ENCODE results near the gene HERC3.
"Not testable (repeated sequence)": the region's sequence is repeated elsewhere in the genome, so short reads cannot be mapped to it uniquely, and the experiment has no call there.

Gene HERC3

DNA sequence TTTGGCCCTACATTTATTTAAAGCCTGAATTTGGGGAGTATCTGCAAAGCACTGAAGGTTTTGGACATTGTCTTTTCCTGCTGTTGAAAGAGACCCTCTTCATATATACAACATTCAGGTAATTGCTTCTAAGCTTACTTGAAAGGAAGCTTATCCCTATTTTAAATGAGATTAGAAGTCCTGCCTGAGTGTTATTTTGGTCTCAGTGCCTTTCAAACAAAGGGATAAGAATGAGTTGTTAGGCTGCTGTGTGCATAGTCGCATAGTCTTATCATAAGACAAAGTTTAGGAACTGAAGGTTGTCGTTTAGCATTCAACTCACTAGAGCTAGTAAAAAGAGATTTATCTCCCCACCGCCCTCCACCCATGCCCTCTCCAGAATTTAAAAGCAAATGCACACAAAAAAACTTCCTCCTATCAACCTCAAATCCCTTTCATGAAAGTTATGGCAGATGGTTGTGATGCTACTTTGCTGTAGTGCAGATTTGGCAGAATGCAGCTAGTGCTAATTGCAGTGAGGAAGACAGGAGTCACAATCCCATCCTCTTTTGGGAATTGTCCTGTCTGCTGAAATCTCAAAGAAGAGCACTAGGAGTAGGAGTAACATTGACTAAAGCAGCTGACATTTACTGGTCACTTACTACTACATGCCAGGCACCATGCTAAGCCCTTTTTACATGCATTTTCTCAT lies 5.8 kb downstream of the HERC3 start:
- Mint-ChIP-seq H3K36me3 (peaks cover 0 to 13% of the 10 kb centered on the region in 2 donors), H3K27me3 (no peaks in the 10 kb centered on the region), H3K27ac (no peak overlapping the region), H3K9me3 (no peaks in the 10 kb centered on the region), H3K4me3 (no peak overlapping the region), H3K4me1 (peaks cover 29 to 52% of the 10 kb centered on the region in 2 donors)
- no peak for DNase-seq
- no peak for ATAC-seq (replicated peaks)

DNA sequence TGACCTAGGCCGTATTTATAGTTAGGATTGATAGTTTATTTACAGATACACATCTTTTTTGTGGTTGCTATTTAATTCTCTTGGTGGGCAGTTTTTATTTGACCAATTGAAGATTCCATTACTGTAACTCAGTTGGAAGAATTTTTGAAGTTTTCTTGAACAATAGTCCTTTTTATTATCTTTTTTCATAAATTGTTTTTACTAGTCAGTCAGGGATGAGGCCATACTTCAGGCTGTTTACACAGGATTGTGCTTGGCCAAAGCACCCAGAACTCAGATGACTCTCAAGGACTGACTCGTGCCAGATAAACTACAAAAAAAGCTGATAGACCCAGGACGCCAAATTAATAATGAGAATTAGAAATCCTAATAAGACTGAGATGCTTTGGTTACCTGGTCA lies 7.0 kb downstream of the HERC3 start:
- Mint-ChIP-seq H3K9me3 (no peaks in the 10 kb centered on the region), H3K27ac (no peak overlapping the region), H3K4me3 (no peak overlapping the region), H3K27me3 (no peaks in the 10 kb centered on the region), H3K4me1 (peaks cover 27 to 48% of the 10 kb centered on the region in 2 donors), H3K36me3 (peaks cover 1 to 16% of the 10 kb centered on the region in 2 donors)
- DNase-seq: no peak
- ATAC-seq (replicated peaks): no peak

- no peak for ATAC-seq (replicated peaks)
- Mint-ChIP-seq H3K27me3 (no peaks in the 10 kb centered on the region), H3K9me3 (no peaks in the 10 kb centered on the region), H3K27ac (peak overlapping the region; percentile 49), H3K4me3 (peak overlapping the region; percentile 26 to 47), H3K36me3 (peaks cover 5 to 20% of the 10 kb centered on the region in 2 donors), H3K4me1 (peaks cover 27 to 48% of the 10 kb centered on the region in 2 donors)
- DNase-seq: no peak
These were observed 7.4 kb downstream of the HERC3 start for GRCh38 chr4:88599714-88600113.

- H3K4me1 Mint-ChIP-seq: peaks cover 31 to 51% of the 10 kb centered on the region in 2 donors
- H3K9me3 Mint-ChIP-seq: no peaks in the 10 kb centered on the region
- H3K27me3 Mint-ChIP-seq: no peaks in the 10 kb centered on the region
- ATAC-seq (replicated peaks): no peak
- no peak for DNase-seq
- peak overlapping the region; percentile 14 for H3K27ac Mint-ChIP-seq
- H3K36me3 Mint-ChIP-seq: peaks cover 6 to 24% of the 10 kb centered on the region in 2 donors
- H3K4me3 Mint-ChIP-seq: no peak overlapping the region
These were observed 8.0 kb downstream of the HERC3 start for GRCh38 chr4:88600176-88600838.

GRCh38 chr4:88604978-88605678 lies 12.8 kb downstream of the HERC3 start:
- Mint-ChIP-seq H3K4me1 (peaks cover 23 to 31% of the 10 kb centered on the region in 2 donors), H3K27me3 (no peaks in the 10 kb centered on the region), H3K36me3 (peaks cover 35 to 43% of the 10 kb centered on the region in 2 donors), H3K4me3 (no peak overlapping the region), H3K27ac (no peak overlapping the region), H3K9me3 (peaks cover 5 to 11% of the 10 kb centered on the region in 2 donors)
- no peak for ATAC-seq (replicated peaks)
- DNase-seq: no peak

GRCh38 chr4:88605736-88606135 lies 13.5 kb downstream of the HERC3 start:
- H3K4me3 Mint-ChIP-seq: no peak overlapping the region
- no peak overlapping the region for H3K27ac Mint-ChIP-seq
- ATAC-seq (replicated peaks) (peak in 1 of 2 donors; percentile 39), DNase-seq (no peak)
- H3K36me3 Mint-ChIP-seq: peaks cover 38 to 49% of the 10 kb centered on the region in 2 donors
- peaks cover 5 to 11% of the 10 kb centered on the region in 2 donors for H3K9me3 Mint-ChIP-seq
- H3K4me1 Mint-ChIP-seq: peaks cover 24 to 37% of the 10 kb centered on the region in 2 donors
- no peaks in the 10 kb centered on the region for H3K27me3 Mint-ChIP-seq

GRCh38 chr4:88606832-88607231 lies 14.6 kb downstream of the HERC3 start:
- Mint-ChIP-seq H3K27ac (no peak overlapping the region), H3K27me3 (no peaks in the 10 kb centered on the region), H3K4me1 (peaks cover 35 to 48% of the 10 kb centered on the region in 2 donors), H3K9me3 (peaks cover 5 to 11% of the 10 kb centered on the region in 2 donors), H3K4me3 (no peak overlapping the region), H3K36me3 (peaks cover 44 to 58% of the 10 kb centered on the region in 2 donors)
- no peak for ATAC-seq (replicated peaks)
- no peak for DNase-seq

DNA sequence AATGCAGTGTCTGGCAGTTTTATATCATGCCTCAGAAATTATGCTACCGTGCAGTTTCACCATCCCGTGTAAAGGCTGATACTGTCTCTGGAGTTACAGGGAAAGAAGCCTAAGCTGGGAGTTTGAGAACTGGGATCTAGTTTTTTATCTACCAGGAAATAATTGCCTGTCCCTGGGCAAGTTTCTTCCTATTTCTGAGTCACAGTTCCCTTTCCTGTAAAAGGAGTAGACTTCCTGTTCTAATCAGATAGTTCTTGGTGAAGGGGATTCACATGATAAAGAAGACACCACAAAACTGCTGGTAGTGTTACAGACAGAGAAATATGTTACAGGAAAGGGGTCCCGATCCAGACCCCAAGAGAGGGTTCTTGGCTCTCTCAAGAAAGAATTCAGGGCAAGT lies 17.1 kb downstream of the HERC3 start:
- H3K27me3 Mint-ChIP-seq: no peaks in the 10 kb centered on the region
- no peak overlapping the region for H3K4me3 Mint-ChIP-seq
- H3K36me3 Mint-ChIP-seq: peaks cover 42 to 54% of the 10 kb centered on the region in 2 donors
- H3K9me3 Mint-ChIP-seq: peaks cover 5 to 11% of the 10 kb centered on the region in 2 donors
- no peak overlapping the region for H3K27ac Mint-ChIP-seq
- DNase-seq (no peak), ATAC-seq (replicated peaks) (no peak)
- H3K4me1 Mint-ChIP-seq: peaks cover 48 to 64% of the 10 kb centered on the region in 2 donors

DNA sequence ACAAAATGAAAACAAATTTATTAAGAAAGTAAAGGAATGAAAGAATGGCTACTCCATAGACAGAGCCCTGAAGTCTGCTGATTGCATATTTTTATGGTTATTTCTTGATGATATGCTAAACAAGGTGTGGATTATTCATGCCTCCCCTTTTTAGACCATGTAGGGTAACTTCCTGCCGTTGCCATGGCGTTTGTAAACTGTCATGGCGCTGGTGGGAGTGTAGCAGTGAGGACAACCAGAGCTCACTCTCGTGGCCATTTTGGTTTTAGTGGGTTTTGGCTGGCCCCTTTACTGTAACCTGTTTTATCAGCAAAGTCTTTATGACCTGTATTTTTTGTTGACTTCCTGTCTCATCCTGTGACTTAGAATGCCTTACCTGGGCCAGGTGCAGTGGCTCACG lies 17.5 kb downstream of the HERC3 start:
- Mint-ChIP-seq H3K36me3 (peaks cover 38 to 50% of the 10 kb centered on the region in 2 donors), H3K9me3 (peaks cover 5 to 11% of the 10 kb centered on the region in 2 donors), H3K4me1 (peaks cover 47 to 62% of the 10 kb centered on the region in 2 donors)
- not testable (repeated sequence) for H3K4me3 Mint-ChIP-seq; DNase-seq; H3K27ac Mint-ChIP-seq; ATAC-seq (replicated peaks); H3K27me3 Mint-ChIP-seq

DNA sequence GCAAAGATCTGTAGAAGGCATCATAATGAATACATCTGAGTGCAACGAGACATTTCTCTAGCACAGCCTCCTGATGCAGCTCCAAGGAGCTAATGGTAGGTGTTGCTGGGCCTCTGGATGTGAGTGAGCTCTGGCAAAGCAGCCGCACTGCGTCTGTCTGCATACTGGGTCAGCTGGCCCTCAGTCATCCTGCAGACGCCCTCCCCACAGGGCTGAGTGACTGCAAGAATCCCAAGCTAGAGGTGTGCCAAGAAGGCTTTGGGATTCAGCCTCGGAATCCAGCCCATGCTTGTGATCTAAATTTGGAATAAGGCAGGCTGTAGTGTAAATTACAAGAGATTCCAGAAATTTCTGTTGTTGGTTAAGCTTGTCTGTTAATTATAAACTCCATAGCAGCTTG lies 18.5 kb downstream of the HERC3 start:
- Mint-ChIP-seq H3K4me1 (peaks cover 44 to 56% of the 10 kb centered on the region in 2 donors), H3K27ac (peak overlapping the region; percentile 2), H3K36me3 (peaks cover 36 to 45% of the 10 kb centered on the region in 2 donors), H3K9me3 (peaks cover 3 to 9% of the 10 kb centered on the region in 2 donors), H3K4me3 (no peak overlapping the region), H3K27me3 (no peaks in the 10 kb centered on the region)
- no peak for DNase-seq
- ATAC-seq (replicated peaks): no peak

DNA sequence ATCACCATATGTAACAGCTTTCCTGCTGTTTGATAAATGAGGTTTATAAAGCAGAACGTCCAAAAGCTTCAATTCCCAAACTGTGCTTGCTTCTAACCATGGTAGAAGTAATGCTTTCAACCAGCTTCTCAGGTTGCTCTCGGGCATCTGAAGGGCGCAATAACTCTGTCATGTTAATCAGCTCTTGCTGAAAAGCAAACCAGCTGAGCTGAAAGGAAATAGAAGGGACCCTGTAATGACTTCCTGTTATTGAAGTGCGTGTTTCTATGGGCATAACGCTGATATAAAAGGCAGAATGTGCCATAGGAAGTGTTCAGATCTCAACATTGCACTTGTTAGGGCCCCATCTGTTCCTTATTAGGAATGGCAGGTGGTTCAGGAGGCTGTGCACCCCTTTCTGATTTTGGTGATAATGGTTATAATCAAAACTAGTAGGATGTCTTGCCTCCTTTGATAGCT lies 21.2 kb downstream of the HERC3 start:
- peaks cover 57 to 62% of the 10 kb centered on the region in 2 donors for H3K4me1 Mint-ChIP-seq
- H3K27ac Mint-ChIP-seq: peak overlapping the region; percentile 90
- peak overlapping the region; percentile 52 to 73 for H3K4me3 Mint-ChIP-seq
- no peaks in the 10 kb centered on the region for H3K9me3 Mint-ChIP-seq
- no peaks in the 10 kb centered on the region for H3K27me3 Mint-ChIP-seq
- peak; percentile 74 to 75 for ATAC-seq (replicated peaks)
- no peak for DNase-seq
- H3K36me3 Mint-ChIP-seq: peaks cover 23% of the 10 kb centered on the region in 2 donors

GRCh38 chr4:88614058-88614457 lies 21.8 kb downstream of the HERC3 start:
- ATAC-seq (replicated peaks) (no peak), DNase-seq (no peak)
- Mint-ChIP-seq H3K4me3 (no peak overlapping the region), H3K4me1 (peaks cover 59 to 63% of the 10 kb centered on the region in 2 donors), H3K27ac (no peak overlapping the region), H3K9me3 (no peaks in the 10 kb centered on the region), H3K36me3 (peaks cover 17 to 18% of the 10 kb centered on the region in 2 donors), H3K27me3 (no peaks in the 10 kb centered on the region)

DNA sequence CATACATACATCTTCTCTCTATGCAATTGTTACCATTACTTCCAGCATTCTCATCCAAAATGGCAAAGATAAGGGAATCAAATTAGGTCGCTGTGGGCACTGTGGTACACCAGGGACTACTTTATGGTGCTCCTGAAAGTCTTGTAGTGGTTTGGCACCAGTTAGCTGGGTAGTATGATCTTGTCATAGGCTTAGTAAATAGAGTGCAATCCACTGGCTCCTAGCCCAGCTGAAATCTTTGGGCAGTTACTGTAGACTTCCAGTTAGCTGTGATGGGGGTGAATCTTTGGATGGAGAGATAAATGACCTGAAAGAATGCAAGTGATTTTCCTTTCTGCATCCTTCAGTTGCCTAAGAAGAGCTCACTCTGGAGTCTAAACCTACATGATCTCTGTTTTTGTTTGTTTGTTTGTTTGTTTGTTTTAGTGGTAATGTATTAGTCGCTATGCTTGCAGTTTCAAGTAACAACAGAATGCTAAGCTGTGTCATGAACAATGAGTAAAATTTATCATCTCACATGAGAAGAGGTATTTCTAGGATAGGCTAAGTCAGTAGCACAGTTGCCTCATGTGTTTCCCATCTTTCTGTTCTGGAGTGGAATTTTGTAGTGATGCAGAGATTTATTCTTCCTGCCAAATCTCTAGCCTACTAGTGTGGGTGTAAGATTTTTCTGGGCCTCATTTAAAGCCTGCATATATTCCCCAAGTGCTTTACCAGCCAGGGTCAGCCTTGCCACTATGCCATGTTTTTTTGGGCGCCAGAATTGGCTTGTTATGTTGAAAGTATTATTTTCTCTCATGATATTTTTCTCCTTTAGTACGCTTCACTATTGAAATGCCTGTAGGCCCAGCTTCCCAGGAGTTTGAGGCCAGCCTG lies 24.2 kb downstream of the HERC3 start:
- no peak overlapping the region for H3K27ac Mint-ChIP-seq

More for the DNA sequence above, 24.2 kb downstream of the HERC3 start:
- Mint-ChIP-seq H3K4me1 (peaks cover 55 to 59% of the 10 kb centered on the region in 2 donors), H3K27me3 (no peaks in the 10 kb centered on the region), H3K9me3 (no peaks in the 10 kb centered on the region), H3K4me3 (no peak overlapping the region), H3K36me3 (peaks cover under 1 to 6% of the 10 kb centered on the region in 2 donors)
- no peak for DNase-seq
- ATAC-seq (replicated peaks): no peak

Measured in stimulated activated naive B cell treated with anti-CD40 and anti-IgM and Interleukin-4, amounts not matched to agents 10 μg/mL and 1 μg/mL and 100 μg/mL, for 72 hours (primary cell).